GM19239 (cell line): ENCODE measurements around the gene INTS13.
A peak's percentile ranks its signal among the peaks of the same experiment; 100 is the strongest.
"Not testable (repeated sequence)": the region's sequence is repeated elsewhere in the genome, so short reads cannot be mapped to it uniquely, and the experiment has no call there.

Experiments
- DNase-seq: peaks from one replicate; pipeline ENCODE4 v3.0.0; 2011; ENCODE audit warnings: low spot score; ENCODE audit not compliant: insufficient read length
- FAIRE-seq: peaks from 2 replicates; lab custom pipeline; 2011; peaks lifted over from hg19 to GRCh38; lab: Jason Lieb, UNC

INTS13 gene

GRCh38 chr12:26937863-26938700 is at the start of gene INTS13, which contains the start of gene FGFR1OP2:
Gene INTS13, minus strand, starts transcription at chr12:26937981. Its CDS starts 1,178 bp downstream, at chr12:26936803.
Gene FGFR1OP2, plus strand, starts transcription at chr12:26938470. Its CDS starts 15,689 bp downstream, at chr12:26954159.
- FAIRE-seq: peak; percentile 98
- peak; percentile 62 for DNase-seq

- no peak for FAIRE-seq
These were observed 45.1 kb upstream of the INTS13 start for GRCh38 chr12:26982866-26983265.

GRCh38 chr12:26979733-26980132 is 42.0 kb upstream of the INTS13 start:
- DNase-seq (no peak), FAIRE-seq (no peak)

More at GRCh38 chr12:26982866-26983265, 45.1 kb upstream of the INTS13 start:
- no peak for DNase-seq

- FAIRE-seq: no peak
- DNase-seq: no peak
These were observed 41.0 kb upstream of the INTS13 start for GRCh38 chr12:26978801-26979200.

GRCh38 chr12:26976687-26977086 is 38.9 kb upstream of the INTS13 start:
- FAIRE-seq (no peak), DNase-seq (no peak)

- DNase-seq (peak; percentile 55), FAIRE-seq (peak; percentile 96)
These were observed 34.2 kb upstream of the INTS13 start for GRCh38 chr12:26971963-26972362.

GRCh38 chr12:26970136-26970535 is 32.4 kb upstream of the INTS13 start:
- DNase-seq (no peak), FAIRE-seq (no peak)

GRCh38 chr12:26966842-26967241 is 29.1 kb upstream of the INTS13 start:
- DNase-seq: no peak
- FAIRE-seq: no peak

GRCh38 chr12:26963413-26963812 is 25.6 kb upstream of the INTS13 start:
- DNase-seq (no peak), FAIRE-seq (no peak)

GRCh38 chr12:26961803-26962202 is 24.0 kb upstream of the INTS13 start:
- FAIRE-seq (no peak), DNase-seq (no peak)

- not testable (repeated sequence) for FAIRE-seq
These were observed 23.6 kb upstream of the INTS13 start for GRCh38 chr12:26961391-26961790.

GRCh38 chr12:26954027-26954426 is 16.2 kb upstream of the INTS13 start:
- FAIRE-seq (no peak), DNase-seq (no peak)

More at GRCh38 chr12:26961391-26961790, 23.6 kb upstream of the INTS13 start:
- not testable (repeated sequence) for DNase-seq

- FAIRE-seq: peak; percentile 58
These were observed 15.7 kb upstream of the INTS13 start for GRCh38 chr12:26953447-26953846.

GRCh38 chr12:26948309-26948708 is 10.5 kb upstream of the INTS13 start:
- no peak for FAIRE-seq

More at GRCh38 chr12:26953447-26953846, 15.7 kb upstream of the INTS13 start:
- no peak for DNase-seq

GRCh38 chr12:26941215-26941594 is 3.4 kb upstream of the INTS13 start:
- DNase-seq: no peak
- FAIRE-seq: no peak

More at GRCh38 chr12:26948309-26948708, 10.5 kb upstream of the INTS13 start:
- no peak for DNase-seq

GRCh38 chr12:26940516-26941214 is 2.9 kb upstream of the INTS13 start:
- FAIRE-seq (peak; percentile 71), DNase-seq (no peak)

- FAIRE-seq: no peak
- DNase-seq: no peak
These were observed 2.2 kb upstream of the INTS13 start for GRCh38 chr12:26939953-26940352.

GRCh38 chr12:26939192-26939832 is 1.5 kb upstream of the INTS13 start:
- FAIRE-seq: peak; percentile 78

GRCh38 chr12:26938701-26939062 is 901 bp upstream of the INTS13 start:
- FAIRE-seq: no peak

More at GRCh38 chr12:26939192-26939832, 1.5 kb upstream of the INTS13 start:
- no peak for DNase-seq

GRCh38 chr12:26937443-26937862 is 328 bp downstream of the INTS13 start:
- no peak for FAIRE-seq
- DNase-seq: no peak

More at GRCh38 chr12:26938701-26939062, 901 bp upstream of the INTS13 start:
- no peak for DNase-seq
